HG02943 (cell line): ENCODE measurements around the gene DDX54.
"Not testable (repeated sequence)": the region's sequence is repeated elsewhere in the genome, so short reads cannot be mapped to it uniquely, and the experiment has no call there.

ENCODE experiments used
- ATAC-seq: cut with Tn5 transposase; IDR thresholded peaks from one replicate; pipeline ENCODE4 v1.9.1; 2021; ENCODE audit warnings: mild to moderate bottlenecking, low read depth, moderate library complexity; ENCODE audit not compliant: unreplicated experiment

DDX54 gene

DNA sequence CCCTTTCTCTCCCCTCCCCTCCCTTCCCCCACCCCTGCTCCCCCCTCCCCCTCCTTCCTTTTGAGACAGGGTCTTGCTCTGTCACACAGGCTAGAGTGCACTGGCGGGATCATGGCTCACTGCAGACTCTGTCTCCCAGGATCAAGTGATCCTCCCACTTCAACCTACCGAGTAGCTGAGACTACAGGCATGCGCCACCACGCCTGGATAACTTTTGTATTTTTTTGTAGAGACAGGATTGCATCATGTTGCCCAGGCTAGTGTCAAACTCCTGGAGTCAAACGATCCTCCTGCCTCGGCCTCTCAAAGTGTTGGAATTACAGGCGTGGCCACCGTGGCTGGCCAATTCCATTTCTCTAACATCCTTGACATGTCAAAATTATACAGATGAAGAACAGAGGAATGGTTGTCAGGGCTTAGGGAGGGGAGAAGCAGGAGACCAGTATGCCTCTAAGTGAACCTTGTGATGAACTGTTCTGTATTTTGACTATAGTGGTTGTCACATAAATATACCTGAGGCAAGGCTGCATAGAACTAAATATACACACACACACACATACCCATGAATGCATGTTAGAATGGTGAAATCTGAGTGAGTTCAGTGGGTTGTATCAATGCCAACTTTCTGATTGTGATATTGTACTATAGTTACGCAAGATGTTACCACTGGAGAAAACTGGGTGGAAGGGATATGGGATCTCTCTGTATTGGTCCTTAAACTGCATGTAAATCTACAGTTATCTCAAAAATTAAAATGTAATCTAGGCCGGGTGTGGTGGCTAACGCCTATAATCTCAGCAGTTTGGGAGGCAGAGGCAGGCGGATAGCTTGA, 39.3 kb downstream of the DDX54 start:
- no peak for ATAC-seq

DNA sequence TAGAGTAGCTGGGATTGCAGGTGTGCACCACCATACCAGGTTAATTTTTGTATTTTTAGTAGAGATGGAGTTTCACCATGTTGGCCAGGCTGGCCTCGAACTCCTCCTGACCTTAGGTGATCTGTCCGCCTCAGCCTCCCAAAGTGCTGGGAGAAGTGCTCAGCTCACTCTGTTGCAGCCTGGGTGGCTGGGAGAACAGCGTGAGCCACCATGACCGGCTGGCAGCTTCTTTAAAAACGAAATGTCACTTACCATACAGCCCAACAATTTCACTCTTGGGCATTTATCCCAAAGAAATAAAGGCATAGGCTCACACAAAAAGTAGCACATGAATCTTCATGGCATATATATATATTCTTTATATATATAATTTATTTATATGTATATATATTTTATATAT, 40.5 kb downstream of the DDX54 start:
- ATAC-seq, result no peak

DNA sequence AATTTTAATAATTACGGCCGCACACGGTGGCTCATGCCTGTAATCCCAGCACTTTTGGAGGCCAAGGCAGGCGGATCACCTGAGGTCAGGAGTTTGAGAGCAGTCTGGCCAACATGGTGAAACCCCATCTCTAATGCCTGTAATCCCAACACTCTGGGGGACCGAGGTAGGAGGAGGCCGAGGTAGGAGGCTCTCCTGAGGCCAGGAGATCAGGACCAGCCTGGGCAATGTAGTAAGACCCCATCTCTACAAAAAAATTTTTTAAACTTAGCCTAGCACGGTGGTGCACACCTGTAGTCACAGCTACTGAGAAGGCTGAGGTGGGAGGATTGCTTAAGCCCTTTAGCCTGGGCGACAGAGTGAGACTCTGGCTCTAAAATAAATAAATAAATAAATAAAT, 41.3 kb downstream of the DDX54 start:
- no peak for ATAC-seq

DNA sequence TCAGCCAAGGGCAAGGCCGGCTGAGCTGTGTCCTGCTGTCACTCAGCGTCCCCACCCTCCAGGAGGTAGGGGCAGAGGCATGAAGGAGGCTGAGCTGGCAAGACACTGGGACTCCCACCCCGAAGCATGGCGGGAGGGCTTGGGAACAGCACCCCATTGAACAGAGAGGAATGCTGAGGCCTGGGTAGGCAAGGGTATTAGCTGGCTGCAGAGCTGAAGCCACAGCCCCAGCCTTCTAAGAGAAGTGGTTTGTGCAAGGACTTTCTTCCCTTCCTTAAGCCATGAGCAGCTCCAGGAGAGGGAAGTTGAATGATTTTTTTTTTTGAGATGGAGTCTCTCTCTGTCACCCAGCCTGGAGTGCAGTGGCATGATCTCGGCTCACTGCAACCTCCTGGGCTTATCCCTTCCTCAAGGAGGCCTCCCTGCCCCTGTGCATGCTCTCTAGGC, 42.4 kb downstream of the DDX54 start:
- no peak for ATAC-seq

DNA sequence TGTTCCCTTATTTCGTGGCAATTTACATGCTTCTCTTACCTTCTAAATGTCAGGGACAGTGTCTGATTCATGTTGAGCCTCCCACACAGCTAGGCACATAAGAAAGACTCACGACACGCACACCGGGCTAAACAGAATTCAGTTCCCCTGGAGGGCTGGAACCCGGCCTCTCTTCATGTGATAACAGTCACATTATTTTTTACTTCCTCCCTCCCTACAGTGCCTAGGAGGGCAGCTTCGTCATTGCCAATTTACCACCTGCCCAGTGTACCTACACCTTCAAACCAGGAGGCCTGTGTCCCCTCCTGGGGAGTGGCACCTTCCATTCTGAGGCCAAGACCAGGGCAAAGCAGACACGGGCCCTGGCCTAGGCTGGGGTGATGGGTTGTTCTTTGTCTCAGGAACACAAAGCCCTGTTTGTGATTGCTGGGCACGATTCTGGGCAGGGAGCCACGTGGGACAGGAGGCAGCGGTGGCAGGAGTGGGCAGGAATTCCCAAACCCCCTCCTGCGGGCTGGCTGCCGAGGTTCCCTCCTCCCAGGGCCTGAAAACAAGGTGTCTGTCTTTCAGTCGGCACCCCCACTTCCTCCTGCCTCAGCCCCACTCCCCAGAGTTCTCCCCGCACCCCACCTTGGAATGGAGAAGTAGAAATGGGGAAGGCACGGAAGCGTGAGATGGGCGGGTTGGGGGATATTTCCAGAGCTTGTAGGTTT, 42.9 kb downstream of the DDX54 start:
- ATAC-seq, result no peak

DNA sequence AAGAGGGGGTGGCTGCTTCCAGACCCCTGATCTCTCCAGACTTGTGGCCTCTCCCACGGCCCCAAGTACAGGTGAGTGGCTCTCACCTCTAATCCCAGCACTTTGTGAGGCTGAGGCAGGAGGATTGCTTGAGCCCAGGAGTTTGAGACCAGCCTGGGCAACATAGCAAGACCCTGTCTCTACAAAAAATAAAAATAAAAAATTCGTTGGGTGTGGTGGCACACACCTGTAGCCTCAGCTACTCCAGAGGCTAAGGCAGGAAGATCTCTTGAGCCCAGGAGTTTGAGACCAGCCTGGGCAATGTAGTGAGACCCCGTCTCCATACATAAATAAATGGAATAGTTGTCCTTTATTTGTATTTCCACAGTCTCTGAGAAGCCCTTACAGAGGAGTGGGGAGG, 43.6 kb downstream of the DDX54 start:
- ATAC-seq, result not testable (repeated sequence)

DNA sequence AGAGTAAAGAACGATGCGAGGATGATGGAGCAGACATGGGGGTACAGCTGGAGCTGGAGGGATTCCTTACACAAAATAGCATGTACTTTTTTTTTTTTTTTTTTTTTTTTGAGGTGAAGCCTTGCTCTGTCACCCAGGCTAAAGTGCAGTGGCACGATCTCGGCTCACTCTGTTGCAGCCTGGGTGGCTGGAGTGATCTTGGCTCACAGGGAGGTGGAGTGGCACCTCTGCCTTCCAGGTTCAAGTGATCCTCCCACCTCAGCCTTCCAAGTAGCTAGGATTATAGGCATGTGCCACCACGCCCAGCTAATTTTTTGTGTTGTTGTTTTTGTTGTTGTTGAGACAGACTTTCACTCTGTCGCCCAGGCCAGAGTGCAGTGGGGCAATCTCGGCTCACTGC, 44.6 kb downstream of the DDX54 start:
- no peak for ATAC-seq

DNA sequence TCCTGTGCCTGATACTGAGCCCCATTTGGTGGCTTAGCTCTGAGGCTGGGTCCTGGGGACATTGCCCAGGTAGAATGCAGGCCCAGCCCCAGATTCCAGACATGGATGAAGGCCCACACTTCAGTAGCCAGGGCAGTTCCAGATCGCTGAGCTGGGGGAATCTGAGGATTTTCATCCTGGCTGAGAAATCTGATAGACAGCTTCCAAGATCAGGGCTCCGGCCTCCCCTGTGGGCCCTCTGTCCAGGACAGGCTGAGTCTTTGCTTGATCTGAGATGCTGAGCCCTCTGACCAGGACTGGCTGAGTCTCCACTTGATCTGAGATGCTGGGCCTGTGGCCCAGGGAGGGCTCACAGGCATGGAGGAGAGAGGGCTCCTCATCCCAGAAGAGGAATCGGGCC, 46.5 kb downstream of the DDX54 start:
- no peak for ATAC-seq

DNA sequence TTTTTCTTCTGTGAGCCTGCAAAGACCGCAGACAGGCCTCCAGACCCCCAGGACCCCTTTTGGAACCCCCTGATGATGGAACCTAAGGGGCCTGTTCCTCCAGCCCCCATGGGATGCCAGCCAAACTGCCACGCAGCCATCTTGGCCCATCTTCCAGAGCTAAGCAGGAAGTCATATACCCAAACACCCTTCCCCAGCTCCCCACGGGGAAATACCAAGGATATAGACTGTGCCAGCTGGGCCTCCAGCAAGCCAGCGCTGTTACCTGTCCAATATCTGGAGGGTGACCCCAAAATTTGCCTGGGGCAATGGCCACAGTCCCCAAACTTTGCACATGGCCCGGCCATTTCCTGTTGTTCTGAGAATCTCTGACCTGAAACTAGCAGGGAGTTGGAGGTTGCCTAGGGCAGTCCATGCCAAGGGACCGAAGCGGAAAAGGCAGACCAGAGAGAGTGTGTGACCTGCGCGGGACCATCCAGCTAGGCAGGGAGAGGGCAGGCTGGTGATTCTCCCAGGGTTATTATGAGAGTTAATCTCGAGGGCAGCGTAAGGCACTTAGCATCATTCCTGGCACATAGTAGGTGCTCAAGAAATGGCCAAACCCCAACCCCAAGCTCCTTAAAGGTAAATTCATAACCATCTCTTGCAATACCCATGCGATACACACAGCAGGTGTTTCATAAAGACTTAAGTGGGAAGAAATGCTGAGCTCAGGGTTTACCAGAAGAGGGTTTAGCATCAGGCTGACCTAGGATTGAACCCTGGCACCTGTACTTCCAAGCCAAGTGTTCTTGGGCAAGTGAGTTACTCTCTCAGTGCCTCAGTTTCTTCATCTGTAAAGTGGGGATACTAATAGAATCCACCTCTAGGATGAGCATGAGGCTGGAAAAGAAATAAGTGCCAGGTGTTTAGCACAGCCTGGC, 47.2 kb downstream of the DDX54 start:
- no peak for ATAC-seq

DNA sequence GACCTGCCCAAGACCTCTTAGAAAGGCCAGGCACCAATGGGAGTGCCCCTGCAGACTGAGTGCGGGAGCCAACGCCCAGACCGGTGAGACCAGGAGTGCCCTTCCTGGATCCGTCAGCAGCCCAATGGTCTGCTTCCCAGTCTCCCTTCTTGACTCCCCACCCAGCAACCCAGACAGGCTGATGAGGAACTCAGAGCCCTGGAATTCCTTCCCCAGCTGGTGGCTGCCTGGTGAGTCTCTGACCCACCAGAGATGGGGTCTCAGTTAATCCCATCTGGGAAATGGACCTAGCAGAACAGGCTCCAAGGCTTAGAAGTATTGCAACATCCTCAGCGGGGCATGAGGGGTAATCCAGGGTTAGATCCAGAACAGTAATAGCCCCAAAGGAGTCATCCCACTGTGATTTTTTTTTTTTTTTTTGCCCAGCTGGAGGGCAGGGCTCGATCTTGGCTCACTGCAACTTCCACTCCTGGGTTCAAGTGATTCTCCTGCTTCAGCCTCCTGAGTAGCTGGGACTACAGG, 48.2 kb downstream of the DDX54 start:
- ATAC-seq, result no peak

DNA sequence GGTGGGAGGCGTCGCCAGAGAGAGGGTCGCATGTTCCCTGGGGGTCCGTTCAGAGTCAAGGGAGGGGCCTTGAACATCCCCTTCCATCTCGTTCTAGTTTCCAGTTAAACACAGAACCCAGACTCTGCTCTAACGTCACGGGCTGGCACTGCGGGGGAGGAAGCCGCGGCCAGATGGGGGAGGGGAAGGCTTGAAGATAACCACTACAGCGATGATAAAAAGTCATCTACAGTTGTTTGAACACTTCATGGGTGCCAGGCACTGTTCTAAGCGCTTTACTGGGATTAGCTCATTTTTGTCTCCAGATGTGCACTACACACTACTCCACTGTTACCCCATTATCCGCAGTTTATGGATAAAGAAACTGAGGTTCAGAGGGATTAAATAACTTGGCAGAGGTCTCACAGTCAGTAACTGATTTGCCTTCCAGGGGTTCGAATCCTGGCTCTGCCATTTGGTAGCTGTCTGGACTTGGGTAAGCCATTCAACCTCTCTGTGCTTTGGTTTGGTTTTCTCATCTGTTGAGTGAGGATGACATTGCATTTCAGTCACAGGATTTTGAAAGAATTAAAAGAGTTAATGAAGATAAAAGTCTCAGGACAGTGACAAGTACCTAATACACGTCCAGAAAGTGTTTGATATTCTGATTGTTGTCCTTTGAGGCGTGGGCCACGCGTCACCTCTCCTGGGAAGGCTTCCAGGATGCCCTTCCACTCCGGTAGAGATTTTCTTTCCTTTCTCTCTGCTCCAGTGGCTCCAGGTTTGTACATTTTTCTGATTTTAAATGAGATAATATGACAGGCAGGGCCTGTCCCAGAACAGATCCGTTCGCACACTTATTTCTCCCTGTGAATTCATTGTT, 48.9 kb downstream of the DDX54 start:
- ATAC-seq, result no peak

DNA sequence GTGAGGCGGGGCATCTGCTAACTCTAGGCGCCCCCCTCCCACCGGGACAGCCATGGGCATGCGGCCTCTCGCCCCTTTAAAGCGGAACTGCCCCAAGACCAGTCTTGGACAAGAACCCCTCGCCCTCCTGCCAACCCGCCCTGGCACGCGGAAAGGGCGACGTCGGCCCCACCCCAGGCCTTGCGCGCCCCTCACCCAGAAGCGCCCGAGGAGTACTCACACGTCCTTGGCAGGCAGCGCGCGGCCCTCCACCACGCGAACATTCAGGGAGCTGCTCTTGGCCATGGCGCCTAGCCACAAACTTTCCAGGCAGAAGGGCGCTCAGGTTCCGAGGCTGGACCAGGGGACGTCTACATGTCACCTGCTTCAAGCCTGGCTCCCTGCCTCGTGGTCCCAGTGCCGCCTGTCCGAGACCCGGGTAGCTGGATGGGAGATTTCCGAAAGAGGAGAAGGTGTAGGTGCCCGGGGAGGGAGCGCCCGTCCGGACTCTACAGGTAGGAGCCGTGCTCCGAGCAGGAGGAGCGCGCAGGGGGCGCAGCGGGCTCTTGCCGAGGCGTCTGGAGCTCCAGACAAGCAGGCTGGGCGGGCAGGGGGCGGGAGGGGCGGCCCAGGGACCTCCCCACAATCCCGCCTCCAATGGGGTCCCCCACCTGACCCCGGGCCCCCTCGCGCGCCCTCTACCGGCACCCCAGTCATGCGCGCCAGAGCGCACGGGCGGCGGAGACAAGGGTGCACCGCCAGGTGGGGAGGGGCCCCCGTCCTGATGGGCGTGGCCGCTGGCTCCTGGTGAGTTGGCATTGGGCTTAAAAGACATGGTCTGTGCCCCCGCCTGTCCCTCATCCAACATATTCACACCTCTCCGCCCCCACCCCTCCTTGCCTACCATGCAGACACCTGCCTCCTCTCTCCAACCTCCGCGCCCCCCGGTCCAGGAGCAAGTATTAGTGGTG, 49.8 kb downstream of the DDX54 start, which contains the start of gene RASAL1:
TSS of gene RASAL1 (minus strand) at position 584 of the 950 bp plus-strand sequence. CDS start at position 285, 299 bp downstream.
- no peak for ATAC-seq

DNA sequence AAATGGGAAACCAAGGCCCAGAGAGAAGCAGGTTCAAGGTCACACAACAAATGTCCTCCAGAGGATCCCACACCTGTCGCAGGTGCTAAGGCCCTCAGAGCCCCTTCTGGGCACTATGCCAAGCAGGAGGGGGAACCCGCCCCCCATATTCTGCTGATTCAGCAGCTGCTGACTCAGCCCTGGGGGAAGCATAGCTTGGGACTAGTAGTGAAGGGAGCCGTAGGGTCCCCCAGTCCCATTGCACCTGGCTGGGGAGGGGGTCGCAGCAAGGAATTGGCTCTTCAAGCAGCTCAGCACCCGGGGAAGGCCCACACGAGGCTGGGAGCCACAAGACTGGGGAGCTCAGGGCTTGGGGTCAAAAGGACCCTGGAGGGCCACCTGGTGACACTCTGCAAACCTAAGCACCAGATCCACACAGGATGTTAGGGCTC, 50.7 kb downstream of the DDX54 start:
- no peak for ATAC-seq

DNA sequence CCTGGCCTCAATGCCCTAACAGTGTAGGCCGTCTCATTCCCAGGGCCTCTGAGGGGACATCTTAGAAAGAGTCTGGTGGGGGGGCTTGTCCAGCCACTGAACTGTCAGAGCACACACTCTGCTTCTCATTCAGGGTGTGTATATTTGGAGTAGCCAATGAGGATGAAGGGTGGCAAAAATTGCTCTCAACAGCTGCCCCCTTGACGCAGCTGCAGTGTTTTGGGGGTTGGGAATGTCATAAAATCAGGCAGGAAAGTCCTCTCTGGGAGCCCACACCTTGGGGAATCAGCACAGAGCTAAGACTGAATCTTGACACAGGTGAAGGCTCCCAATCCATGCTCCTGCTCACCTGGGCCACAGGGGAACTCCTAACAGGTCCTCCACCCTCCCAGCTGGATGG, 51.2 kb downstream of the DDX54 start:
- ATAC-seq, result no peak

DNA sequence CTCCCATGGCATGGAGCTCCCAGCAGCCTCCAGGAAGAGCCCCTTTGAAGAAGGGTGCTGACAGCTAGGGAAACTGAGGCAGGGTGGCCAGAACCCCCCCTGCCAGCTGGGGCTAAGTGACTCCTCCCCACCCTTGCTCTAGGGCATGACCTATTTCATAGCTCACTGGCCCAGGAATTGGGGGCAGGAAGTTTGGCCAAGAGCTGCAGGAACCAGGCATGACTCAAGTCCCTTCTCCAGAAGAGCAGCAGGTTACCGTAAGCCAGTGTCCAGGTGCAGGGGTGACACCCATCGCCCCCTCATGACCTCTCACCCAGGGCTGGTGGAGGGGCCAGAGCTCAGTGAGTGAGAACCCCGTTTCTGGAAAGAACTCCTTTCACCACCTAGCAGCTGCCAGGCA, 51.6 kb downstream of the DDX54 start:
- no peak for ATAC-seq

DNA sequence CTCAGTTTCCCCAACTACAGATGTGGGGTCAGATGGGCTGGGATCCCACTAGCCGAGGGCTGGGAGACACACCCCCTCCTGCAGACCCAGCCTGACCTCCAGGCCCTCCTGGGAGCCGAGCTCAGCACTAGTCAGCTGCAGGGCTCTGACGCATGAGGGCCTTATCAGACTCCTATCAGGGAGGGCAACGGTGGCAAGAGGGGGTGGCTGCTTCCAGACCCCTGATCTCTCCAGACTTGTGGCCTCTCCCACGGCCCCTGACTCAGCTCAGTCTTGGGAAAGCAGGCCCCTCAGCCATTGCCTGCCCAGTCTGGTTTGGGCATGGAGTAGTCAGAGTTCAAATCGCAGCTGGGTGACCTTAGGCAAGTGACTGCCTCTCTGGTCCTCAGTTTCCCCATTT, 52.2 kb downstream of the DDX54 start:
- ATAC-seq, result no peak

DNA sequence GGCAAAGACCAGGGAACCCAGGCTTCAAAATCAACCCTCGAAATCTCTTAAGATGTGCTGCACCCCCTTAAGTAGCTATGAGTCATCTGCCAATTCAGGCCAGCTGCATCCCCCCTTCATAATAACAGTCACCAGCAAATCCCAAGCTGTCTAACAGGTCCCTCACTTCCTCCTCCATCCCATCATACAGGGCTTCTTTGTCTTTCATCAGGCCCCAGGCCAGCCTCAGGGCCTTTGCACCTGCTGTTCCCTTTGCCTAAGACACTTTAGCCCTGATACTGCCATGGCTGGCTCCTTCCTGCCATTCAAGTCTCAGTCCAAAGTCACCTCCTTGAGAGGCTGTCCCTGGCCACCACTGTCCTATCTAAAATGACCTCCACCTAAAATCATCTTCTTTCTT, 53.7 kb downstream of the DDX54 start:
- ATAC-seq, result no peak

DNA sequence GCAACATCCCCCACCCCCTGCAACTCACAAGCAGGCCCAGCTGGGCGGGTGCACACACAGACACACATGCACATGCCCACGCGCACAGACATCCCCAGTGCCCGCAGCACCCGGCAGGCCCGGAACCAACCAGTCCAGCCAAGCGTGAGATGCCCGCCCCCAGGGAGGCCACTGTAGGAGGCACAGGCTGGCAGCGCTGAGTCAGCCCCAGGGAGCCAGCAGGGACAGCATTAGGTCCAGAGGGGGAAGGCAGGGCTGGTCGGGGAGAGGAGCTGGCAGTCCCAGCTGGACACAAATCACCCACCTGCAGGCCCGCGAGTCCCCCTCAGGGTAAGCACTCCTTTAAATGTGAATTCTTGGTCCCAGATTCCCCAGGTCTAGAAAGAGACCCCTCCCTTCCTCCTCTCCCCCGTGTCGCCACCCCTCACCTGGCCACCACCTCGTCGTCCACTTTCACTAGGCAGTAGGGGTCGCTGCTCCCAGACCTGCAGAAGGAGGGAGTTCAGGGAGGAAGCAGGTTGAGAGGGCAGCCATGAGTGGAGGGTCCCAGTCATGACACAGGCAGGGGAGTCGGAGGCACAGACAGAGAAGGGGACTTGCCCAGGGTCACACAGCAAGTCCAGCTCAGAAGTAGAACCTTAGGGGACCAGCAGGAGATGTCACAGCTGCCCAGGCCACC, 54.7 kb downstream of the DDX54 start:
- no peak for ATAC-seq
